Endothelial cell of hepatic sinusoid (primary cell): ENCODE data around the gene MAP4K3.

ENCODE experiments used
- in situ Hi-C: cut with HindIII; loops from 2 replicates; pipeline ENCODE4 v1.10.0; 2017; ENCODE audit warnings: low sequenced_read_pairs

Gene MAP4K3

GRCh38 chr2:39320162-39320561 is 116.9 kb downstream of the MAP4K3 start:
- in situ Hi-C loops = no loop called here

GRCh38 chr2:39313575-39313974 is 123.5 kb downstream of the MAP4K3 start:
- in situ Hi-C loops = no loop called here

GRCh38 chr2:39311469-39311868 is 125.6 kb downstream of the MAP4K3 start:
- in situ Hi-C loops = no loop called here

- in situ Hi-C loops = no loop called here
These were observed 128.3 kb downstream of the MAP4K3 start for GRCh38 chr2:39308778-39309177.

GRCh38 chr2:39306626-39307025 is 130.5 kb downstream of the MAP4K3 start:
- in situ Hi-C loops = no loop called here

- in situ Hi-C loops = no loop called here
These were observed 132.4 kb downstream of the MAP4K3 start for GRCh38 chr2:39304729-39305128.

GRCh38 chr2:39304200-39304599 is 132.9 kb downstream of the MAP4K3 start:
- in situ Hi-C loops = no loop called here

GRCh38 chr2:39301352-39301751 is 135.7 kb downstream of the MAP4K3 start:
- in situ Hi-C loops = no loop called here

GRCh38 chr2:39300044-39300978 is 136.8 kb downstream of the MAP4K3 start:
- in situ Hi-C loops = no loop called here

- in situ Hi-C loops = no loop called here
These were observed 146.7 kb downstream of the MAP4K3 start for GRCh38 chr2:39290433-39290832.

- in situ Hi-C loops = no loop called here
These were observed 147.5 kb downstream of the MAP4K3 start for GRCh38 chr2:39289609-39290008.

- in situ Hi-C loops = no loop called here
These were observed 153.5 kb downstream of the MAP4K3 start for GRCh38 chr2:39283561-39283960.

- in situ Hi-C loops = no loop called here
These were observed 155.7 kb downstream of the MAP4K3 start for GRCh38 chr2:39281391-39281790.

- in situ Hi-C loops = loop anchor here (10.0 kb wide), 1 partner anchor 60 kb away; no protein-coding TSS in a partner anchor
These were observed 162.1 kb downstream of the MAP4K3 start for GRCh38 chr2:39275016-39275415.

GRCh38 chr2:39269941-39270340 is 167.1 kb downstream of the MAP4K3 start:
- in situ Hi-C loops = loop anchor here (10.0 kb wide), 1 partner anchor 65 kb away; no protein-coding TSS in a partner anchor

- in situ Hi-C loops = no loop called here
These were observed 170.1 kb downstream of the MAP4K3 start for GRCh38 chr2:39266916-39267434.

- in situ Hi-C loops = no loop called here
These were observed 170.8 kb downstream of the MAP4K3 start for GRCh38 chr2:39266139-39266805.

- in situ Hi-C loops = no loop called here
These were observed 171.8 kb downstream of the MAP4K3 start for GRCh38 chr2:39265315-39265714.

GRCh38 chr2:39264733-39265132 is 172.4 kb downstream of the MAP4K3 start:
- in situ Hi-C loops = no loop called here

GRCh38 chr2:39260087-39260486 is 177.0 kb downstream of the MAP4K3 start:
- in situ Hi-C loops = no loop called here

- in situ Hi-C loops = no loop called here
These were observed 181.0 kb downstream of the MAP4K3 start for GRCh38 chr2:39256040-39256439.
